ENCODE results near the gene SEMA6A. TPM values are rescaled to one million over a fixed set of nuclear protein-coding genes. Genes with fewer than 3 reads are reported as not detected.

The SEMA6A gene
- total RNA-seq, 2 experiments from 2014 or later: not detected

- no peak overlapping the region for H3K4me2 ChIP-seq (ENCODE audit: low read length)
- ChIA-PET CTCF (ENCODE audit: unreplicated experiment) (no interaction called here), POLR2A (no interaction called here)
- H3K36me3 ChIP-seq (ENCODE audit: insufficient read depth, low read length): no peaks in the 10 kb centered on the region
- BruUV-seq (replicated peaks): no TSS peak
- H3K27ac ChIP-seq (ENCODE audit: low read depth, low read length, poor library complexity, severe bottlenecking): no peak overlapping the region
- DNase-seq (ENCODE audit: low spot score): no peak
- H4K20me1 ChIP-seq (ENCODE audit: insufficient read depth, low read length): no peaks in the 10 kb centered on the region
- no peak overlapping the region for H2AFZ ChIP-seq (ENCODE audit: low read length)
- TF ChIP-seq CTCF (conservative IDR thresholded peaks at IDR 0.05; ENCODE audit: low read length): no peak
- no peak for TF ChIP-seq EZH2phosphoT487 (IDR thresholded peaks at IDR 0.05; ENCODE audit: borderline replicate concordance, low read depth, low read length)
- intact Hi-C loops (cut with micrococcal nuclease; ENCODE audit: unreplicated experiment): no loop called here
- H3K4me3 ChIP-seq (ENCODE audit: low read depth, low read length, poor library complexity, severe bottlenecking): no peak overlapping the region
- no peaks in the 10 kb centered on the region for H3K4me1 ChIP-seq (ENCODE audit: insufficient read depth, low read length, poor library complexity, severe bottlenecking)
- no peaks in the 10 kb centered on the region for H3K9me3 ChIP-seq (ENCODE audit: low read length)
- no peaks in the 10 kb centered on the region for H3K79me2 ChIP-seq (ENCODE audit: insufficient read depth, low read depth, low read length)
- H3K9me2 ChIP-seq (ENCODE audit: insufficient read depth, low read length): no peaks in the 10 kb centered on the region
Measured at GRCh38 chr5:116510517-116510916, 64.1 kb downstream of the SEMA6A start.

GRCh38 chr5:116509483-116510244 lies 65.0 kb downstream of the SEMA6A start:
- H3K79me2 ChIP-seq (ENCODE audit: insufficient read depth, low read depth, low read length): no peaks in the 10 kb centered on the region
- H3K9me3 ChIP-seq (ENCODE audit: low read length): no peaks in the 10 kb centered on the region
- no peaks in the 10 kb centered on the region for H4K20me1 ChIP-seq (ENCODE audit: insufficient read depth, low read length)
- H3K4me3 ChIP-seq (ENCODE audit: low read depth, low read length, poor library complexity, severe bottlenecking): no peak overlapping the region
- ChIA-PET CTCF (ENCODE audit: unreplicated experiment) (no interaction called here), POLR2A (no interaction called here)
- intact Hi-C loops (cut with micrococcal nuclease; ENCODE audit: unreplicated experiment): no loop called here
- H3K27ac ChIP-seq (ENCODE audit: low read depth, low read length, poor library complexity, severe bottlenecking): no peak overlapping the region
- no peak overlapping the region for H2AFZ ChIP-seq (ENCODE audit: low read length)
- H3K9me2 ChIP-seq (ENCODE audit: insufficient read depth, low read length): no peaks in the 10 kb centered on the region
- BruUV-seq (replicated peaks): no TSS peak
- no peak for DNase-seq (ENCODE audit: low spot score)
- TF ChIP-seq EZH2phosphoT487 (IDR thresholded peaks at IDR 0.05; ENCODE audit: borderline replicate concordance, low read depth, low read length) (no peak), CTCF (conservative IDR thresholded peaks at IDR 0.05; ENCODE audit: low read length) (no peak)
- no peaks in the 10 kb centered on the region for H3K36me3 ChIP-seq (ENCODE audit: insufficient read depth, low read length)
- no peaks in the 10 kb centered on the region for H3K4me1 ChIP-seq (ENCODE audit: insufficient read depth, low read length, poor library complexity, severe bottlenecking)
- H3K4me2 ChIP-seq (ENCODE audit: low read length): no peak overlapping the region

GRCh38 chr5:116508835-116509234 lies 65.8 kb downstream of the SEMA6A start:
- H3K9me3 ChIP-seq (ENCODE audit: low read length): no peaks in the 10 kb centered on the region
- H3K36me3 ChIP-seq (ENCODE audit: insufficient read depth, low read length): no peaks in the 10 kb centered on the region
- no peaks in the 10 kb centered on the region for H4K20me1 ChIP-seq (ENCODE audit: insufficient read depth, low read length)
- H3K4me2 ChIP-seq (ENCODE audit: low read length): no peak overlapping the region
- H3K9me2 ChIP-seq (ENCODE audit: insufficient read depth, low read length): no peaks in the 10 kb centered on the region
- POLR2A ChIA-PET: no interaction called here
- CTCF ChIA-PET (ENCODE audit: unreplicated experiment): no interaction called here
- no peak overlapping the region for H3K27ac ChIP-seq (ENCODE audit: low read depth, low read length, poor library complexity, severe bottlenecking)
- TF ChIP-seq EZH2phosphoT487 (IDR thresholded peaks at IDR 0.05; ENCODE audit: borderline replicate concordance, low read depth, low read length) (no peak), CTCF (conservative IDR thresholded peaks at IDR 0.05; ENCODE audit: low read length) (no peak)
- no peak overlapping the region for H3K4me3 ChIP-seq (ENCODE audit: low read depth, low read length, poor library complexity, severe bottlenecking)
- H3K4me1 ChIP-seq (ENCODE audit: insufficient read depth, low read length, poor library complexity, severe bottlenecking): no peaks in the 10 kb centered on the region
- no TSS peak for BruUV-seq (replicated peaks)
- H2AFZ ChIP-seq (ENCODE audit: low read length): no peak overlapping the region
- no peaks in the 10 kb centered on the region for H3K79me2 ChIP-seq (ENCODE audit: insufficient read depth, low read depth, low read length)
- DNase-seq (ENCODE audit: low spot score): no peak
- intact Hi-C loops (cut with micrococcal nuclease; ENCODE audit: unreplicated experiment): no loop called here
